GM21526 (cell line): Measurements from ENCODE around the gene POM121.
A peak's percentile ranks its signal among the peaks of the same experiment; 100 is the strongest.
"Not testable (repeated sequence)": the region's sequence is repeated elsewhere in the genome, so short reads cannot be mapped to it uniquely, and the experiment has no call there.

Source experiments
- ATAC-seq: cut with Tn5 transposase; IDR thresholded peaks from one replicate; pipeline ENCODE4 v1.9.1; 2021; ENCODE audit warnings: moderate library complexity; ENCODE audit not compliant: unreplicated experiment, low FRiP score

POM121 gene

DNA sequence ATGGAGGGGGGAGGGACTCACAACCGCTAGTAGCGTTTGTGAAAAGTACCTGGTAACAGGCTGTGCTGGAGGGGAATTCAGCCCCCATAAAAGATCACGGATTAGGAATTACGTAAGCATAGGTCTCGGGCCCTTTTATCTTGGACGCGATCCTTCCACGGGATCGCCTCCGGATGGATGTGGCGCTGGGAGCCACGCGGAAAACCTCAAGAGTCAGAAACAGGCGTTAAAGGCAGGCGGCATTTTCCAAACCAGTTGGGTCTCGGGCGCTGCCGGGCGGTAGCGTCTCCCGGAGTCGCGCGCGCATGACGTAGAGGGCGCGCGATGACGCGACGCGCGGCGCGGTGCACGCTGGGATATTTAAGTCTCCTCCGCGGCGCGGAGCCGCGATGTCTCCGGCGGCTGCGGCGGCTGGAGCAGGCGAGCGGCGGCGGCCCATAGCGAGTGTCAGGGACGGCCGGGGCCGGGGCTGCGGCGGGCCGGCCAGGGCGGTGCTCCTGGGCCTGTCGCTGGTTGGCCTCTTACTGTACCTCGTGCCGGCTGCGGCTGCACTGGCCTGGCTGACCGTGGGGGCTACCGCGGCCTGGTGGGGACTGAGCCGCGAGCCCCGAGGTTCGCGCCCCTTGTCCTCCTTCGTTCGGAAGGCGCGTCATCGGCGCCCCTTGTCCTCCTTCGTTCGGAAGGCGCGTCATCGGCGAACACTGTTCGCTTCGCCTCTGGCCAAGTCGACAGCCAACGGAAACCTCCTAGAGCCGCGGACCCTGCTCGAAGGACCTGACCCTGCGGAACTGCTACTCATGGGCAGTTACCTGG is at the start of gene POM121:
Gene POM121 (plus strand): TSS at position 363 of the 813 bp plus-strand sequence. CDS start 27 bp downstream, at position 390.
- ATAC-seq, result peak; percentile 72

GRCh38 chr7:72879079-72879736 is 45.7 kb upstream of the POM121 start:
- ATAC-seq, result peak; percentile 98

GRCh38 chr7:72879737-72880215 is 45.1 kb upstream of the POM121 start:
- peak; percentile 19 for ATAC-seq

GRCh38 chr7:72891750-72892149 is 33.1 kb upstream of the POM121 start:
- not testable (repeated sequence) for ATAC-seq

DNA sequence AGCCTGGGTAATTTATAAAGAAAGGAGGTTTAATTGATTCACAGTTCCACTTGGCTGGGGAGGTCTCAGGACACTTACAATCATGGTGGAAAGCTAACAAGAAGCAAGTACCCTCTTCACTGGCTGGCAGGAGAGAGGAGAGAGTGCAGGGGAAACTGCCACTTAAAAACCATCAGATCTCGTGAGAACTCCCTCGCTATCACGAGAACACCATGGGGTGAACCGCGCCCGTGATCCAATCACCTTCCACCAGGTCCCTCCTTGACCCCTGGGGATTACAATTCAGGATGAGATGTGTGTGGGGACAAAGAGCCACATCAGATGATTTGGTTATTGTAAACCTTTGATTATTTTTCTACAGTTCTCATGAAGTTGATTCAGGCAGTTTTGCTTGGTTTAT is 20.2 kb upstream of the POM121 start:
- not testable (repeated sequence) for ATAC-seq

DNA sequence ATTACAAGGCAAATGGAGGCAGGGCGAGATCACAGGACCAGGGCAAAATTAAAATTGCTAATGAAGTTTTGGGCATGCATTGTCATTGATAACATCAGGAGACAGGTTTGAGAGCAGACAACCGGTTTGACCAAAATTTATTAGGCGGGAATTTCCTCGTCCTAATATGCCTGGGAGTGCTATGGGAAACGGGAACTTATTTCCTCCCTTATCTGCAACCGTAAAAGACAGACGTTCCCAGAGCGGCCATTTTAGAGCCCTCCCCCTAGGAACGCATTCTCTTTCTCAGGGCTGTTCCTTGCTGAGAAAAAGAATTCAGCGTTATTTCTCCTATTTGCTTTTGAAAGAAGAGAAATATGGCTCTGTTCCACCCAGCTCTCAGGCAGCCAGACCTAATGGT is 16.5 kb upstream of the POM121 start:
- not testable (repeated sequence) for ATAC-seq

- not testable (repeated sequence) for ATAC-seq
Measured at GRCh38 chr7:72911395-72911794, 13.5 kb upstream of the POM121 start.

DNA sequence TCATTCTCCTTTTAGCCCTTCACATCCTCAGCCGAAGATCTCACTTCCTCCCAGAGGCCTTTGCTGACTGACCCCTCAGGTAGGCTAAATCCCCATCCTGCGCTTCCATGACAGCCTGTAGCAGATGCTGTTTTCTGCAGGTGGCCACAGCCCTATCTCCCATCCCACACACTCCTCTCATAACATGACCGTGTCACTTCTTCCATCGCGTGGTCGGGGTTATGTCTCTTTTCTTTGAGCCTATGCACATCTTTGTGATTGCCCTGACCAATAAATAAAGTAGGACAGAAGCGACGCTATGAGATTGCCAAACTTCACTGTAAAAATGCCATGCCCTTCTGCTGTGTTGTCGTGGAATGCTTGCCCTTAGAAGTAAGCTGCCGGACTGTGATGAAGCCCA is 11.1 kb upstream of the POM121 start:
- not testable (repeated sequence) for ATAC-seq

DNA sequence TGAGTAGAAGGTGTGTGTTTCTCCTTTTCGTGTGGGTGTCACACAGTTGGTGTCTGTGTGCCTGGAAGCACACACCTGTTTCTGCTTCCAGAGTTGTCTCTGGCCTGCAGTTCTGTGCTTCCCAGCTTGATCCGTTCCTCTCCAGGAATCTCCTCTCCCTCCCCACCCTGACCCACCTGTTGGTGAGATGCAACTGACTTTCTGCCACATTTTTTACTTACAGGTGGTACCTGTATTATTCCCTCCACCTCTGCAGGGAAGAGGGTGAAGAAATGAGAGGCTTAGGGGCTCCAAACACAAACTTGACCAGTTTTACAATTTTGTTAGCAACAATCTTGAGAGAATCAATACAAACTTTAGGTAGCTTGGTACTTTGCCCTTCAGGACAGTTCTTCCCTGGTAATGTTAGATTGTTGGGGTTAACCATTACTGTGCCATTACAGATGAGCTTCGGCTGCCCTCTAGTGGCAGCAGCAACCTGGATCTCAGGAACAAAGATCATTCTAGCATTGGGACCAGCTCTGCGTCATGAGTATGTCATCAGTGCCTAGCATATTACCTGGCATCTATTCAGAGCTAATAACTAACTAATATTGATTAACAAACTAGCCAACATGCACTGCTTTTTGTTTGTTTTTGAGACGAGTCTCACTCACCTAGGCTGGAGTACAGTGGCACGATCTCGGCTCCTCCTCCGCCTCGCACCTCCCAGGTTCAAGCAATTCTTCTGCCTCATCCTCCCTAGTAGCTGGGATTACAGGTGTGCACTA is 10.0 kb upstream of the POM121 start:
- ATAC-seq, result peak; percentile 73

DNA sequence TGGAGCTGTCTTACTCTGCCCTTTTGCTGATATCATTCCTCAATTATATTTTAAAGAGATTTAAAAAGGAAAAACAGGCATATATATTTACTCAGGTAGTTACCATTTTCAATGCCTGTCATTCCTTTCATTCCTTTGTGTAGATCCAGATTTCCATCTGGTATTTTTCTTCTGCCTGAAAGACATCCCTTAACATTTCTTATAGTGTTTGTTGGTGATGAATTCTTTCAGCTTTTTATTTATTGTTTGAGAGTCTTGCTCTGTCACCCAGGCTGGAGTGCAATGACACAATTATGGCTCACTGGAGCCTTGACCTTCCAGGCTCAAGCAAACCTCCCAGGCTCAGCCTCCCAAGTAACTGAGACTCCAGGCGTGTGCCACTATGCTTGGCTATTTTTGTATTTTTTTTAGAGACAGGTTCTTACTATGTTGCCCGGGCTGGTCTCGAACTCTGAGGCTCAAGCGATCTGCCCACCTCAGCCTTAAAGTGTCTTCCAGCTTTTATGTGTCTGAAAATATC is 5.6 kb upstream of the POM121 start:
- ATAC-seq, result no peak

DNA sequence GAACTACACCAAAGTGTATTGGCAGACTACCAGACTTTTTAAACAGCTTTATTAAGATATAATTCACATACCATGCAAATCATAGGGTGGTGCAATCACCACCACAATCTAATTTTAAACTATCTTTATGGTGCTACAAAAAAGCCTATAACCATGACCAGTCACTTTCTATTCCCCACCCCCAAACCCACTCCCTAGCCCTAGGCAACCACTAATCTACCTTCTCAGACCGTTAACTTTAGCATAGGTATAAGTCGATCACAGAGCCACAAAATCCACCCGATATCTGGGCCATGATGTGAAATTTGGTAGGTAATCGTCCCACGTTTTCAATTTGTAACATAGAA is 536 bp upstream of the POM121 start:
- ATAC-seq, result peak; percentile 6

- no peak for ATAC-seq
Measured at GRCh38 chr7:72925546-72926120, 738 bp downstream of the POM121 start.

- not testable (repeated sequence) for ATAC-seq
Measured at GRCh38 chr7:72927791-72928190, 2.9 kb downstream of the POM121 start.

GRCh38 chr7:72928216-72928615 is 3.3 kb downstream of the POM121 start:
- ATAC-seq, result not testable (repeated sequence)

- ATAC-seq, result not testable (repeated sequence)
Measured at GRCh38 chr7:72942022-72942705, 17.3 kb downstream of the POM121 start.

DNA sequence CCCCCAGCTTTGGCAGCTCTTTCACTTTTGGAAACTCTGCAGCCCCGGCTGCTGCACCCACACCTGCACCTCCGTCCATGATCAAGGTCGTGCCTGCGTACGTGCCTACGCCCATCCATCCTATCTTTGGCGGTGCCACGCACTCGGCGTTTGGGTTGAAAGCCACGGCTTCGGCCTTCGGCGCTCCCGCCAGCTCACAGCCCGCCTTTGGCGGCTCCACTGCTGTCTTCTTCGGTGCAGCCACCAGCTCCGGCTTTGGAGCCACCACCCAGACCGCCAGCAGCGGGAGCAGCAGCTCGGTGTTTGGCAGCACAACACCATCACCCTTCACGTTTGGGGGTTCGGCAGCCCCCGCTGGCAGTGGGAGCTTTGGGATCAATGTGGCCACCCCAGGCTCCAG is 18.1 kb downstream of the POM121 start:
- not testable (repeated sequence) for ATAC-seq

GRCh38 chr7:72944937-72945336 is 20.0 kb downstream of the POM121 start:
- ATAC-seq, result not testable (repeated sequence)

DNA sequence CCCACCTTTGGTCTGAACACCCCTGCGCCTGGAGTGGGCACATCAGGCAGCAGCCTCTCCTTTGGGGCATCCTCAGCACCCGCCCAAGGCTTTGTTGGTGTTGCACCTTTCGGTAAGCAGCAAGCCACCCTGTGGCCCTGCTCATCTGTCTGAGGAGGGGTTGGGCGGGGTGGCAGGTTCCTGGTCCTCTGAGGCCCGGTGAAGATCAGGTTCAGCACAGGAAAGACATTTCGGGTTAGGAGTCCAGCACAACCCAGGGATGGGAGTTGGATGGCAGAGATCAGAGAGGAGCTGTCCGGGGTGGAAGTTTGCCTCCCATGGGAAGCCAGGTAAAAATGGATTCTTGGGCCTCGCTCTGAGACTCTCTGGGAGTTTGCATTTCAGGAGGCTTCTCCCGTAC is 20.7 kb downstream of the POM121 start:
- not testable (repeated sequence) for ATAC-seq

GRCh38 chr7:72946130-72946745 is 21.3 kb downstream of the POM121 start:
- not testable (repeated sequence) for ATAC-seq
